Measurements from ENCODE around the gene MYT1.

Gene MYT1

GRCh38 chr20:64219202-64219601, 55.0 kb downstream of the MYT1 start:
- DNase-seq, result no peak

GRCh38 chr20:64219730-64220129, 55.5 kb downstream of the MYT1 start:
- DNase-seq, result no peak

- no peak for DNase-seq
Measured at GRCh38 chr20:64220420-64220819, 56.2 kb downstream of the MYT1 start.

DNA sequence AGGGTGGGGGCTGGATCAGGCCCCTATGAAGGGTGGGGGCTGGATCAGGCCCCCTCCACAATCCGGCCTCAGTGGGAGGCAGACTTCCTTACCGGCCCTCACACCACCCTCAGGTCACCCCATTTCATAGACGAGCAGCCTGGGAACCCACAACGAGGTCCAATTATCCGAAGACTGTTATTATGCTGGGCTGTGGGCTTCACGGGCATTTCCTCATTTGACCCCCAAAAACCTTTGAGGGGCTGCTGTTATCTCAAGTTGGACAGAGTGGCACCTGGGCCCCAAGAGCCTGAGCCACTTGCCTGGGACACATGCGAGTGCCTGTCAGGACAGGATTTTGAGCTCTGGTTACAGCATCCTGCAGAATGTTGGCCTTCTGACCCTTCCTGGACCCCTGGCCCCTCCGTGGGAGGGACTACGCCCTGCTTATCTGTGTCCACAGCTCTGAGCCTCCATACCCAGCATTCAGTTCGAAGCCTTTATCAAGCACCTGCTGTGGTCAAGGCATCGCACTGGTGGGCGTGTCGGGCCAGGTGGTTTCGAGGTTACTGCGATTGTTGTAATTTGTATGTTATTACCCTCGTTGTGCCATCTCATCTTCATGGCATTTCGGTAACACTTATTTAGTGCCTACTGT, 56.8 kb downstream of the MYT1 start:
- no peak for DNase-seq

- no peak for DNase-seq
Measured at GRCh38 chr20:64222291-64222735, 58.1 kb downstream of the MYT1 start.

GRCh38 chr20:64222851-64223525, 58.7 kb downstream of the MYT1 start:
- no peak for DNase-seq

- DNase-seq, result peak; percentile 27
Measured at GRCh38 chr20:64223526-64224067, 59.3 kb downstream of the MYT1 start.

DNA sequence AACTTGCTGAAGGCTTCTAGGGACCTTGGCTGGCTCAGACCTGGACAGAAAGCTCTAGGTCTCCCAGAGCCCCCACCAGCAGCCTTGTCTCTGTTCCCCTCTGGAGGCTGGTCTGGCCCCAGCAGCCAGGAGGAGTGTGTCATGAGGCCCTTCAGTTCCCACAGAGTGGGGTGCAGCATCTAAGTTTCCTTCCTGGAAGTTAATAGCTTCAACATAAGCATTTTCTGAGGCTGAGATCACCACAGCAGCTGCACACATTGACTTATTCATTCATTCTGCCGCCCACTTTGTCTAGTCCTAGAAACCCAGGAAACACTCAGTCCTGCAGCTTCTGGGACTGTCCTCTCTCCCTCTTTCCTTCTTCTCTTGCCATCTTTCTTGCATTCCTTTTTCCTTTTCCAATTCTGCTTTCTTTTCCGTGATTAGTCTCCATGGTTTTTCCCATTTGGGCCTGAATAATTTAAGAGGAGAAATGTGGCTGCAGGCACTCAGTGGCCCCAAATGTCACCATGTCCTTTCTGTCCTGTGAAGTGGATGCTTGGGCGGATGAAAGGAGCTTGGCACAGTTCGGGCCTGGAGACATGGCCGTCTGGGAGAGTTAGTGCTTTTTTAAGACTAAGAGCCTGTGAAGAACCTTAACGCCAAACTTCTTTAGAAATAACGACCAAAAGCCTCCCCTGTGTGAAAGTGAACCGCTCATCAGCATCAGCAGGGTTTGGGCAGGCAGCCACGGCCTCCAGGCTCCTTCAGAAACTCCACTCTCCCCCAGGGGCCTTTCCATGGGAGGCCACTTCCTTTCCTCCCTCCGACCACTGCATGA, 60.3 kb downstream of the MYT1 start:
- peak; percentile 84 for DNase-seq

- DNase-seq, result no peak
Measured at GRCh38 chr20:64225171-64225595, 60.9 kb downstream of the MYT1 start.

- no peak for DNase-seq
Measured at GRCh38 chr20:64225828-64226598, 61.8 kb downstream of the MYT1 start.

GRCh38 chr20:64226686-64227580, 62.7 kb downstream of the MYT1 start:
- DNase-seq, result no peak

DNA sequence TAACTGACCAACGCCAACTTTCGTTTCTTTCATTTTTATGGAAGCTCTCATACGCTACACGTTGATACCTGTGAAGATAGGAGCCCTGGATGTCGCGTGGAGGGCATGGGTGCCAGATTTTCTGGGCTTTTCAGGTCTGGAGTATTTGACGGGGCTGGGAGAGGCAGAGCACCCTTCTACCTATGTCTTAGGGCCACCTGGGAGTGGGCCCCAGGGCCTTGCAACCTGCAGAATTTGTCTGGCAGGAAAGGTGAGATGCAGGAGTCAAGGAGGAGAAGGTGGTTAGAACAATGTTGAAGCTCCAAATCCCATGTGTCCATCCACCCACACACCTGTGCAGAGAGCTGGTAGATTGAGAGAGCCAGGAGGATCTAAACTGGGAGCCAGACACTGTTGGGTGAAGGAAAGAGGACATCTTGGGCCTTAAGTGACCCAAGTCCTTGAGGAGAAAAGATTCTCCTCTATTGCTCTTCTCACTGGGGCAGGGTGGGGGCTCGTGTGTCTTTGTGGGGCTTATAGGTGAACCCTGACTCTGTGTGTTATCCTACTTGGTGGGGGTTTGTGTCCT, 63.9 kb downstream of the MYT1 start:
- DNase-seq, result no peak

DNA sequence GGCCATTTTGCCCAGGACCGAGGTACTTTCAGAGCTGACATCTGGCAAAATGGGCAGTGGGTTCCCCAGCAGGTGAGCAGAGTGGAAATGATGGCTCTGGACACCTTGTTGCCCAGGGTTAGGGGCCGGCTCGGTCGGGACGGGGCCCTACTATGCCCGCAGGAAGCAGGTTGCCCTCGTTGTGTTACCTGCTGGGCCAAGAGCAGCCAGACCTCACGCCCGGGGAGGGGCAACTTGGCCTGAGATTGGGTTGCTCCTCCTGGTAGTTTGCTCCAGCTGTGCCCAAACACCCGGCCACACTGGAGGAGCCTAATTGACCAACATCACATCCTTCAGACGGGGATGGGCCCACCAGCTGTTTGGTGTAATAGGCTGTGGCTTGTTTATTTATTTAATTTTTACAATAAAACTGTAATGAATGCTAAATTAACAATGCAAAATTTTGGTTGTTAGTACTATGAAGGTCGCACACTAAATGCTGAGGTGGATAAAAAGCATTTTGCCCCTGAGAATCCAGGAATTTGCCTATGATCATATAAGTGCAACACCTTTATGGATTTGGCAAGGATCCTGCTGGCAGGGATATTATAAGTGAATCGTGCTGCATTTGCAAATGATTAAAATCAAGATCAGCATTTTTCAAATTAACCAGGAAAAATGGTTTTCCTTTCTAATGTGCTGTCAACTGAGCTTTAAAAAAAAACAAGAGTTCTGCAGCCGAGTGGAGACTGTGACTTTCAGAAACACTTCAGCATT, 64.7 kb downstream of the MYT1 start:
- no peak for DNase-seq

DNA sequence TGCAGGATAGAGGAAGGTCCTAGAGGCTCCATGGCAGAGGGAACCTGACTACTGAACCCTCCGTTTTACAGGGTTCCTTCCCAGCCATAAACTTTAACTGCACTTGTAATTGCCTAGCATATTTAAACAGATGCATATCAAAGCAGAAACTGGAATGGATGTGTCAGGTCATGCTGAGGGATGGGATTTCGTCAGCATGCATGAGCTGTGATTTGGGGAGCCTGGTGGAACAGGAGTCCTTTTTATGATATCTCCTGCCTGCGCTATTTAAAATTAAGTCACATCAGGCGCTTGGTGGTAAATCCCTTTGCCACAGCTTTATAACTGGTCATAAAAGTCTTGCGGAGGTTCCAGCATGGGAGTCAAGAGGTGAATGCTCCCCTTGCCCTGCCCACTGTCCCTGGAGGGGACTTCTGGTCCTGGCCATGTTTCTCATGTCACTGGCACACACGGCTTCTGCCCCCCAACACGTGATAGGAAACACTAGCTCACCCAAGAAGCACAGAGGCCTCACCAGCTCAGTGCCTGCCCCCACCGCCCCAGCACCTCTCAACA, 65.3 kb downstream of the MYT1 start:
- no peak for DNase-seq

GRCh38 chr20:64230461-64231145, 66.4 kb downstream of the MYT1 start:
- no peak for DNase-seq

DNA sequence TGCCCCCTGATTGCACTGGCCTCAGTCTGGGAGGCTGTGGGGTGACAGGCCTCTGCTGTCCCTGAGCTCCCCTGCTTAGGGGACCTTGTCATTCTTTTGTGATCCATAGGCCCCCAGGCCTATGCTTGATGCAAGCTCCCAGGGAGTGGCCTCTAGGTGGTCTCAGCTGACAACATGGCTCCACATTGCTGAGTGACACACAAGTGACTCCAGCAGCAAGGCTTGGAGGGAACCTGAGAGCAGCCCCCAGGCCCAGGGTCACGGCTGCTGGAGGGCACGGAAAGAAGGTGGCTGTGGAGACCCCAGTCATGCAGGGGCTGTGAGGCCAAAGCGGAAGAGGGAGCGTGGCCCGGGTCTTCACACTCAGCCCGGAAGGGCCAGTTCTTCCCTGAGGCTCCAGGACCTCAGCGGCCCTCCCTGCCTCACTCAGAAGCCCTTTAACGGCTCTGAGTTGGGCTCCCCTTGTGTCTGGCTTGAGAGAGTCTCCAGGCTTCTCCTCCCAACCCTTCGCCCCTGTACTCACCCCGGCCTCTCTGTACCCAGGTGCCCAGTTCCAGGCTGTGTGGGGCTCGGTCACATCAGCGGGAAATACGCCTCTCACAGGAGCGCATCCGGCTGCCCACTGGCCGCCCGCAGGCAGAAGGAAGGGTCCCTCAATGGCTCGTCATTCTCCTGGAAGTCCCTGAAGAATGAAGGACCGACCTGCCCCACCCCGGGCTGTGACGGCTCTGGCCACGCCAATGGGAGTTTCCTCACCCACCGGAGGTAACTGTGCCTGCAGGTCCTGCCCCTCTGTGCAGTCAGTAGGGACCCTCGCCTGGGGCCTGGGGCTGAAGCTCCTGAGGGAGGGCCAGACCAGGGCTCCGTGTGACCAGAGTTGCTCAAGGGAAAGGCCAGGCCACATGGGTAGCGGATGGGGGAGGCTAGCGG, 67.6 kb downstream of the MYT1 start:
- no peak for DNase-seq

- no peak for DNase-seq
Measured at GRCh38 chr20:64232794-64233193, 68.5 kb downstream of the MYT1 start.

DNA sequence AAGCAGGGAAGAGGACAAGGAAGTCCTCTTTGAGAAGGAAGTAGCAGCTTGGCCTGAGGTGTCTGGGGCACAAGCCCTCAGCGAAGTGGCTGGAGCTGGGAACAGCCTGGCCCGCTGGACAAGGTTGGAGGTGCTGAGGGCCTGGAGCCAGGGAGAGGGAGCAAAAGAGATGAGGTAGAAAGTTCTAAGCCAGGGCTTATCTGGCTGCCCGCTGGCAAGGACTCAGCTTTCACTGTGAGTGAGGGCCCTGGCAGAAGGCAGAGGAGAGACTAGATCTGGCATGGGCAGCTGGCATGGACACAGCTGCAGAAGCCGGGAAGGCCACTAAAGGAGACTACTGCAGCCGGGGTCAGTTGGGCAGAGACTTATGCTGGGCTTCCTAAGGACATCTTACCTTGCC, 69.5 kb downstream of the MYT1 start:
- DNase-seq, result no peak
